Stimulated activated CD4-positive, alpha-beta T cell treated with anti-CD3 and anti-CD28 coated beads, Interleukin-4, amount 100 ng/mL, for 48 hours (primary cell): Measurements from ENCODE around the gene BCAR3.
"Not testable (repeated sequence)": the region's sequence is repeated elsewhere in the genome, so short reads cannot be mapped to it uniquely, and the experiment has no call there.

Experiments
- DNase-seq, 2 donors: peaks; one replicate each; pipeline ENCODE4 v3.0.0-alpha.2; 2020; ENCODE audit warnings: low read depth in 2 of 2

Gene BCAR3

GRCh38 chr1:93597709-93598108 lies 83.9 kb downstream of the BCAR3 start:
- no peak for DNase-seq

- no peak for DNase-seq
These were observed 85.1 kb downstream of the BCAR3 start for GRCh38 chr1:93596329-93597089.

- DNase-seq = no peak
These were observed 85.9 kb downstream of the BCAR3 start for GRCh38 chr1:93595743-93596142.

- no peak for DNase-seq
These were observed 86.4 kb downstream of the BCAR3 start for GRCh38 chr1:93595266-93595665.

GRCh38 chr1:93594603-93594880 lies 87.1 kb downstream of the BCAR3 start:
- no peak for DNase-seq

- DNase-seq = no peak
These were observed 87.6 kb downstream of the BCAR3 start for GRCh38 chr1:93593854-93594602.

- DNase-seq = no peak
These were observed 89.1 kb downstream of the BCAR3 start for GRCh38 chr1:93592551-93592949.

- DNase-seq = no peak
These were observed 89.7 kb downstream of the BCAR3 start for GRCh38 chr1:93591676-93592550.

GRCh38 chr1:93591291-93591675 lies 90.4 kb downstream of the BCAR3 start:
- DNase-seq = not testable (repeated sequence)

GRCh38 chr1:93588955-93589354 lies 92.7 kb downstream of the BCAR3 start:
- DNase-seq = no peak

- no peak for DNase-seq
These were observed 93.4 kb downstream of the BCAR3 start for GRCh38 chr1:93588206-93588605.

GRCh38 chr1:93587354-93587753 lies 94.3 kb downstream of the BCAR3 start:
- DNase-seq = no peak

- no peak for DNase-seq
These were observed 96.3 kb downstream of the BCAR3 start for GRCh38 chr1:93585059-93585966.

GRCh38 chr1:93584261-93585003 lies 97.2 kb downstream of the BCAR3 start:
- DNase-seq = no peak

GRCh38 chr1:93581917-93582850 lies 99.5 kb downstream of the BCAR3 start:
- DNase-seq = no peak

GRCh38 chr1:93579891-93580290 lies 101.7 kb downstream of the BCAR3 start:
- no peak for DNase-seq

- no peak for DNase-seq
These were observed 102.5 kb downstream of the BCAR3 start for GRCh38 chr1:93578911-93579825.

GRCh38 chr1:93578433-93578830 lies 103.2 kb downstream of the BCAR3 start:
- no peak for DNase-seq
